Activated naive CD8-positive, alpha-beta T cell treated with anti-CD3 and anti-CD28 coated beads, Interleukin-2, amount 50 U/mL, for 16 hours (primary cell): ENCODE measurements around the gene CCL17.

ENCODE experiments used
- DNase-seq: peaks from one replicate; pipeline ENCODE4 v3.0.0-alpha.2; 2020; ENCODE audit warnings: low read depth, low spot score

The CCL17 gene

DNA sequence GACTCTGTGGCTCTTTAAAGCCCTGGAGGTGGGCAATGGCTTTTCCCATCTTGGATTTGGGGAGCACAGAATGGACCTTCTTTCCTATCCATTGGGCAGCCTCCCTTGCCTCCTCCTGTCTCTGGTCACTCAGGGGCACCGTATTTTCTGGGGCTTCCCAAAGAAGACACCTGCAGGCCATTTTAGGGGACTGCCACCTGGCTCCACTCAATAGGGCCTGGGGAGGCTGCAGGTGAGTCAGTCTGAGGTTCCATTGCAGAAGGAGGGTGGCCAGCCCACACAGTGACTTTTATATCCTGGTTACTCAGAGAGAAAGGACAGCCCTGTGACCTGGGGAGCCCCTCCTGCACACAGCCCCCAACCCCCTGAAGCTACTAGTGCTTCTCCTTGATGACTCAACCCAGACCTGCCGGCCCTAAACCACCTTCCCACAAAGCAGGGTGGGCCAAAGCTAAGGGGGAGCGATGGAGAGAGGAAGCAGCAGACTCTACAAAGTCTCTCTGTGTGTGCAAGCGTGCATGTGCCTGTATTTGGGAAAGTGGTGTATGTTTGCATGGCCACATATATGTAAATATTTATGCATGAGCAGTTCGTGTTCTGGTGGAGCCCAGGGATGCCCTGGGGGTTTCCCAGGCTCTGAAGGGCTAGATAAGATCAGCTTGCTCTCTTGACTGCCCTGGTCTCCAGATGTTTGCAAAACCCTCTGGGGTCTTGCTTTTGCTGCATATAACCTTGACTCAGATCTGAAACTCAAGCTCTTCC lies 27.3 kb upstream of the CCL17 start:
- DNase-seq: peak; percentile 3

GRCh38 chr16:57379579-57379978 lies 25.0 kb upstream of the CCL17 start:
- no peak for DNase-seq

DNA sequence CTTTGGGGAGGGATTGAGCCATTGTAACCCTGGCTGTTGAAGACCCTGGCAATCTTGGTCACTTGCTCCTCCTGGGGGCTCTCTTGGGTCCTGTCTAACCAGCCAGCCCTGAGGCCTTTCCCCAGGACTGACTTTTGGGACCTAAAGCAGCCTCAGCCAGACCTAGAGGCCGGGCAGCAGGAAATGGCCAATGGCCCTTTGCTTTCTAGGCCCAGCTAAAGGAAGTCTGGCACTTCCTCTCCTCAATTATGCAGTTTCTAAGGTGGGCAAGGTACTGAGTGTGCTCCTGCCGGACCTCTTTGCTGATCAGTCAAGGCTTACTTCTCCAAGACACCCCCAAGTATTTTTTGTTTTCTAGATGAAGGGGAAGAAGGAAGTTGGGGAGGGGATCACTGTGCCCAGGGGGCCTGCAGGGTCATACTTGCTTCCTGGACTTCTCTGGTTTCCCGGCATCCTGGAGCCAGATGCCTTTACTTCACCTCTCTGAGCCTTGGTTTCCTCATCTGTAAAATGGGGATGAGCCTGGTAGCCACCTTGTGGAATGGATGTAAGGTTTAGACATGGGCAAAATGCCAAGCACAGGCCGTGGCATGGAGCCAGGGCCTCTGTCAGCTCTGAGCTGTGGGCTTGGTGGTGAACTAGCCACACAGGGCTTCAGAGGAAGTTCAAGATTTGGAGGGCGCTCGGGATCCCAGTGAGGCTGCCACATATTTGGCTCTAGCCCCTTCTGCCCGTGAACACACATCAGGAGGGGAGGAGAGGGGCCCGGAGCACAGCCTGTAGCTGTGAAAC lies 23.7 kb upstream of the CCL17 start:
- no peak for DNase-seq

- no peak for DNase-seq
These were observed 22.6 kb upstream of the CCL17 start for GRCh38 chr16:57381791-57382534.

DNA sequence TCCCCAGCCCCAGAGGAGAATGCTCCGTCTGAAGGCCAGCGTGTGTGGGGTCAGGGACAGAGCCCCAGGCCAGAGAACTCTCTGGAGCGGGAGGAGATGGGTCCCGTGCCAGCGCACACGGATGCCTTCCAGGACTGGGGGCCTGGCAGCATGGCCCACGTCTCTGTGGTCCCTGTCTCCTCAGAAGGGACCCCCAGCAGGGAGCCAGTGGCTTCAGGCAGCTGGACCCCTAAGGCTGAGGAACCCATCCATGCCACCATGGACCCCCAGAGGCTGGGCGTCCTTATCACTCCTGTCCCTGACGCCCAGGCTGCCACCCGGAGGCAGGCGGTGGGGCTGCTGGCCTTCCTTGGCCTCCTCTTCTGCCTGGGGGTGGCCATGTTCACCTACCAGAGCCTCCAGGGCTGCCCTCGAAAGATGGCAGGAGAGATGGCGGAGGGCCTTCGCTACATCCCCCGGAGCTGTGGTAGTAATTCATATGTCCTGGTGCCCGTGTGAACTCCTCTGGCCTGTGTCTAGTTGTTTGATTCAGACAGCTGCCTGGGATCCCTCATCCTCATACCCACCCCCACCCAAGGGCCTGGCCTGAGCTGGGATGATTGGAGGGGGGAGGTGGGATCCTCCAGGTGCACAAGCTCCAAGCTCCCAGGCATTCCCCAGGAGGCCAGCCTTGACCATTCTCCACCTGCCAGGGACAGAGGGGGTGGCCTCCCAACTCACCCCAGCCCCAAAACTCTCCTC lies 21.9 kb upstream of the CCL17 start:
- no peak for DNase-seq

DNA sequence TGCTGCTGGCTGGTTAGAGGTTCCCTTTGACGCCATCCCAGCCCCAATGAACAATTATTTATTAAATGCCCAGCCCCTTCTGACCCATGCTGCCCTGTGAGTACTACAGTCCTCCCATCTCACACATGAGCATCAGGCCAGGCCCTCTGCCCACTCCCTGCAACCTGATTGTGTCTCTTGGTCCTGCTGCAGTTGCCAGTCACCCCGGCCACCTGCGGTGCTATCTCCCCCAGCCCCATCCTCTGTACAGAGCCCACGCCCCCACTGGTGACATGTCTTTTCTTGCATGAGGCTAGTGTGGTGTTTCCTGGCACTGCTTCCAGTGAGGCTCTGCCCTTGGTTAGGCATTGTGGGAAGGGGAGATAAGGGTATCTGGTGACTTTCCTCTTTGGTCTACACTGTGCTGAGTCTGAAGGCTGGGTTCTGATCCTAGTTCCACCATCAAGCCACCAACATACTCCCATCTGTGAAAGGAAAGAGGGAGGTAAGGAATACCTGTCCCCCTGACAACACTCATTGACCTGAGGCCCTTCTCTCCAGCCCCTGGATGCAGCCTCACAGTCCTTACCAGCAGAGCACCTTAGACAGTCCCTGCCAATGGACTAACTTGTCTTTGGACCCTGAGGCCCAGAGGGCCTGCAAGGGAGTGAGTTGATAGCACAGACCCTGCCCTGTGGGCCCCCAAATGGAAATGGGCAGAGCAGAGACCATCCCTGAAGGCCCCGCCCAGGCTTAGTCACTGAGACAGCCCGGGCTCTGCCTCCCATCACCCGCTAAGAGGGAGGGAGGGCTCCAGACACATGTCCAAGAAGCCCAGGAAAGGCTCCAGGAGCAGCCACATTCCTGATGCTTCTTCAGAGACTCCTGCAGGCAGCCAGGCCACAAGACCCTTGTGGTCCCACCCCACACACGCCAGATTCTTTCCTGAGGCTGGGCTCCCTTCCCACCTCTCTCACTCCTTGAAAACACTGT lies 21.0 kb upstream of the CCL17 start:
- DNase-seq: no peak

DNA sequence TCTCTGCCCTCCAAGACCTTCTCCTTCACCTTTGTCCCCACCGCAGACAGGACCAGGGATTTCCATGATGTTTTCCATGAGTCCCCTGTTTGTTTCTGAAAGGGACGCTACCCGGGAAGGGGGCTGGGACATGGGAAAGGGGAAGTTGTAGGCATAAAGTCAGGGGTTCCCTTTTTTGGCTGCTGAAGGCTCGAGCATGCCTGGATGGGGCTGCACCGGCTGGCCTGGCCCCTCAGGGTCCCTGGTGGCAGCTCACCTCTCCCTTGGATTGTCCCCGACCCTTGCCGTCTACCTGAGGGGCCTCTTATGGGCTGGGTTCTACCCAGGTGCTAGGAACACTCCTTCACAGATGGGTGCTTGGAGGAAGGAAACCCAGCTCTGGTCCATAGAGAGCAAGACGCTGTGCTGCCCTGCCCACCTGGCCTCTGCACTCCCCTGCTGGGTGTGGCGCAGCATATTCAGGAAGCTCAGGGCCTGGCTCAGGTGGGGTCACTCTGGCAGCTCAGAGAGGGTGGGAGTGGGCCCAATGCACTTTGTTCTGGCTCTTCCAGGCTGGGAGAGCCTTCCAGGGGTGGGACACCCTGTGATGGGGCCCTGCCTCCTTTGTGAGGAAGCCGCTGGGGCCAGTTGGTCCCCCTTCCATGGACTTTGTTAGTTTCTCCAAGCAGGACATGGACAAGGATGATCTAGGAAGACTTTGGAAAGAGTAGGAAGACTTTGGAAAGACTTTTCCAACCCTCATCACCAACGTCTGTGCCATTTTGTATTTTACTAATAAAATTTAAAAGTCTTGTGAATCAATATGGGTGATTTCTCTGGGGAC lies 20.1 kb upstream of the CCL17 start:
- no peak for DNase-seq

GRCh38 chr16:57385083-57385482 lies 19.5 kb upstream of the CCL17 start:
- DNase-seq: no peak

- DNase-seq: no peak
These were observed 18.1 kb upstream of the CCL17 start for GRCh38 chr16:57386381-57386951.

DNA sequence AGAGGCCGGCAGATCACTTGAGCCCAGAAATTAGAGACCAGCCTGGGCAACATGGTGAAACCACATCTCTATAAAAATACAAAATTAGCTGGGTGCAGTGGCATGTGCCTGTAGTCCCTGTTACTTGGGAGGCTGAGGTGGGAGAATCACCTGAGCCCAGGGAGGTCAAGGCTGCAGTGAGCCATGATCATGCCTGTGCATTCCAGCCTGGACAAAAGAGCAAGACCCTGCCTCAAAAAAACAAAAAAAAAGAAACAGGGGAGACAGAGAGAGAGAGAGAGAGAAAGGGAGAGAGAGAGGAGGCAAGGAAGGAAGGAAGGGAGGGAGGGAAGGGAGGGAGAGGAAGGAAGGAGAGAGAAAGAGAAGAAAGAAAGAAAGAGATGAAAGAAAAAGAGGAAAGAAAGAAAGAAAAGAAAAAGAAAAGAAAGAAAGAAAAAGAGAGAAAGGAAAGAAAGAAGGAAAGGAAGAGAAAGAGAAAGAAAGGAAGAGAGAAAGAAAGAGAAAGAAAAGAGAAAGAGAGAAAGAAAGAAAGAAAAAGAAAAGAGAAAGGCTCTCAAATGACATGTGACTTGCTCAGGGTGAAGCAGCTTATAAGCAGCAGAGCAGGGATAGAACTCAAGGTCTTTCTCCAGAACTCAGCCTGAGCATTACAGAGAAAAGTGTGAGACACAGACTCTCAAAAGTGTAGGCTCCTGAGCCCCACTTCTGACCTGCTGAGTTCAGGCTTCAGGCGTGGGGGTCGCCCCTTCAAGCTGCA lies 16.8 kb upstream of the CCL17 start:
- DNase-seq: no peak

GRCh38 chr16:57388359-57389086 lies 16.0 kb upstream of the CCL17 start:
- DNase-seq: no peak

DNA sequence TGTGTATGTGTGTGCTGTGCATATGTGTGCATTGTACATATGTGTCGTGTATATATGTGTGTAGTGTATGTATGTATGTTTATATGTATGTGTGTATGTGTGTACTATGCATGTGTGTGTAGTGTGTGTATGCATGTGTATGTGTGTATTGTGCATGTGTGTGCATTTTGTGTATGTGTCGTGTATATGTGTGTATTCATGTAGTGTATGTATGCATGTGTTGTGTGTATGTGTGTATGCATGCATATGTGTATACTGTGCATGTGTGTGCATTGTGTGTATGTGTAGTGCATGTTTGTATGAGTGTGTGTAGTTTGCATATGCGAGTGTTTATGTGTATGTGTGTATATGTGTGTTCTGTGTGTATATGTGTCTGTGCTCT lies 15.5 kb upstream of the CCL17 start:
- DNase-seq: no peak

DNA sequence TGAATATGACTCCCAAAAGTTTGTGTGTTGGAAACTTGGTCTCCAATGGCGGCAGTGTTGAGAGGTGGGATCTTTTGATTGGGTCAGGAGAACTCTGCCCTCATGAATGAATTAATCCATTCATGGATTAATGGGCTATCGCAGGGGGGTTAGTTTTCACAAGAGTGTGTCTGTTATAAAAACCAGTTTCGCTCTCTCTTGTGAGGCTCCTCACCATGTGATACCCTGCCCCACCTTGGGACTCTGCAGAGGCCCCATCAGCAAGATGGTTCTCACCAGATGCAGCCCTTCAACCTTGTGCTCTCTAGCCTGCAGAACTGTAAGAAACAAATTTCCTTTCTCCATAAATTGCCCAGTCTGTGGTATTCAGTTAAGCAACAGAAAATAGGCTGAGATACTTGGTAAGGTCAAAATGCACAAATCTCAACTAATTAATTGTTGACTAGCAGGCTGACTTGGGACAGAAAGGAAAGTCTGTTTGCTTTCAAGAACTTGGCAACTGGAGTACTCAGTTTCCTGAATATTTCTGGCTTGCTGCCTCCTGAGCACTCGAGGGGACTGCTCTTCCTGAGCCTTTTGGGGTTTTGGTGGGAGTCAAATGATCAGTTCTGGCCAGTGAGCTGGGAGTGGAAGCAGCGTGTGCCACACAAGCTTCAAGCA lies 13.8 kb upstream of the CCL17 start:
- DNase-seq: no peak

DNA sequence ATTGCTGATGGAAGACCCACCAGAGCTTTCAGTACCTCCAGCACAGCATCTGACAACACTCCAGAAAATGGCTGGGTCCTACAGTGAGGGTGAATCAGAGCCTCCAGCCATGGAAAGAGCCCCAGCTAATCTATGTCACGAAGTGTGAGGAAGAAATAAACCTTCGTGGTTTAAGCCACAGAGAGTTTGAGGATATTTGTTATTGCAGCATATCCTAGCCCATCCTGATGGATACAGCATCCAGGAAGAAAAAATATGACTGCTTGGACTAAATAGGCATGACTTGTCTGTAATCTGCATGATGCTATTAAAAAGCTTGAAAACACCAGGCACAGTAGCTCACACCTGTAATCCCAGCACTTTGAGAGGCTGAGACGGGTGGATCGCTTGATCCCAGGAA lies 13.3 kb upstream of the CCL17 start:
- no peak for DNase-seq

GRCh38 chr16:57391708-57392107 lies 12.9 kb upstream of the CCL17 start:
- no peak for DNase-seq

GRCh38 chr16:57392694-57393093 lies 11.9 kb upstream of the CCL17 start:
- DNase-seq: no peak

DNA sequence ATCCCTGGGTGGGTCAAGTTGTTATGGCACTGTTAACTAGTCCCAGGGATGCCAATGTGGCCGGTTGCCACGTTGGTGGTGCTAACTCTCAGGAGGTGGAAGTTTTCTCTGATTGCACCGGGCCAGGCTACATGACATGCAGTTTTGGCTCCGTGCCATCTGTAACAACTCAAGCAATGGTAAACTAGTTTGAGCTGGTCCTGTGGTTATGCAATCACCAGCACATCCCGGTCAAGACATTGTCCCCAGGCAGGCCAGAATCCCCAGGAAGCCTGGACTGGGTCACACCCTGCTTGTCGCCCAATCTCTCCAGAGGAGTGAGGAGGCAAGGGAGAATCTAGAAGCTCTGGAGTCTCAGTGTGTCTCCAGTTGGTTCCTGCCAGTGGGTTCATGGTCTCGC lies 10.1 kb upstream of the CCL17 start:
- DNase-seq: no peak
